Upper lobe of left lung (tissue), 6 donors: ENCODE results near the gene SLC22A3. TPM values are rescaled to one million over a fixed set of nuclear protein-coding genes. Genes with fewer than 3 reads are reported as not detected.

Experiments used
- ATAC-seq, 2 donors: fragments of 200-7000 bp; cut with Tn5 transposase; one replicate each; pipeline ENCODE4 v1.9.1; 2022; ENCODE audit warnings: mild to moderate bottlenecking in 2 of 2, moderate library complexity in 2 of 2; ENCODE audit not compliant: low FRiP score in 2 of 2
- DNase-seq, 2 donors: peaks; one replicate each; pipeline ENCODE4 v3.0.0-alpha.2; 2019 to 2020
- H3K27ac ChIP-seq, 4 donors: fragments of 200-600 bp; sonication (generic); one replicate each; pipeline ENCODE4 v1.5.1; 2016 to 2019
- H3K27me3 ChIP-seq, 4 donors: fragments of 200-600 bp; sonication (generic); one replicate each; pipeline ENCODE4 v1.5.1; 2017 to 2019
- H3K36me3 ChIP-seq, 4 donors: fragments of 200-600 bp; sonication (generic); one replicate each; pipeline ENCODE4 v1.5.1; 2016 to 2019
- H3K4me1 ChIP-seq, 4 donors: fragments of 200-600 bp; sonication (generic); one replicate each; pipeline ENCODE4 v1.5.1; 2018 to 2019
- H3K4me3 ChIP-seq, 4 donors: fragments of 200-600 bp; sonication (generic); one replicate each; pipeline ENCODE4 v1.5.1; 2017 to 2019; ENCODE audit warnings: mild to moderate bottlenecking in 2 of 4, moderate library complexity in 1 of 4
- H3K9me3 ChIP-seq, 4 donors: fragments of 200-600 bp; sonication (generic); one replicate each; pipeline ENCODE4 v1.5.1; 2018 to 2019
- EP300 ChIP-seq, 4 donors: sonication (generic); formaldehyde crosslinking; IDR thresholded peaks; one replicate each; pipeline ENCODE4 v1.5.1; 2017; ENCODE audit warnings: antibody characterized with exemption in 4 of 4, control low read depth in 2 of 4
- POLR2A ChIP-seq, 4 donors: fragments of 450-650 bp; IDR thresholded peaks; one replicate each; pipeline ENCODE4 v1.5.1; 2016 to 2017; ENCODE audit warnings: antibody characterized with exemption in 4 of 4, mild to moderate bottlenecking in 2 of 4
- POLR2AphosphoS5 ChIP-seq, 2 donors: sonication (generic); formaldehyde crosslinking; IDR thresholded peaks; one replicate each; pipeline ENCODE4 v1.5.1; 2017; ENCODE audit warnings: antibody characterized with exemption in 2 of 2
- WGBS, 2 donors: methylation state at CpG; one replicate each; pipeline ENCODE4 v1.1.5; 2017 to 2018; 5-methylcytosine and 5-hydroxymethylcytosine counted together
- total RNA-seq, 6 donors: library from RNA; depleted of rRNA in 4 of 6; stranded (reverse); fragments of >200 nt in 4 of 6; gene quantifications; one replicate each; pipeline versions ENCODE4 v1.1.0 to v1.2.1, GENCODE V29; 2016 to 2021
- TF ChIP-seq, protein P1 (sequence below), 6 experiments: fragments of 450-650 bp in 4 of 6; fragments of 200-600 bp in 2 of 6; sonication (generic) in 2 of 6; IDR thresholded peaks; one replicate each; pipeline ENCODE4 v1.5.1; 2016 to 2019; ENCODE audit warnings: antibody characterized with exemption in 6 of 6
- donor health status: DM: no; HTN: no; CAD: no; lungs with moderate emphysema.
- donor health status: DM: no; HTN: yes; CAD: no; lungs with severe emphysema.

SLC22A3 gene
- total RNA-seq, 6 donors from 2014 or later: 17.7 to 68.1 (median 44.8) TPM

DNA sequence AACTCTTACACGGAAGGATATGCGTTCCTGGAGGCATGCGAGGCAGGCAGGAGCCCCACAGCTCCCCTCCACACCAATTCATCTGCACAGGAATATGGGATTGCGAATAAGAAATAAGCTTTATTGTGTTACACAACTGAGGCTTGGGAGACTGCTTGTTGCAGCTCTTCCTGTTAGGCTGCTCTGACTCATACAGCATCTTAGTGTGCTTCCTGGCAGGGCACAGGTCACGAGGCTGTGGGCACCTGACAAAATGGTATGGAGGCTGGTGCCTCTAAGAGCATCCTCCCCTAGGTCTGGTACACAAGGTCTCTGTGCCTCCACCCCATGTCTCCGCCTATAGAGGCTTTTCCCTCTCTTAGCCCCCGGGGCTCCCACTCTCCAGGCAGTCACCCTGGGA, 6.8 kb downstream of the SLC22A3 start:
- peak overlapping the region in 2 of 4 donors; percentile 56 to 67 for H3K27ac ChIP-seq
- peak; percentile 20 to 60 for ATAC-seq
- TF ChIP-seq POLR2A (IDR thresholded peaks at IDR 0.05): no peak
- peak in 1 of 4 donors; percentile 65 for TF ChIP-seq EP300 (IDR thresholded peaks at IDR 0.05)
- peak in 1 of 2 donors; percentile 27 for TF ChIP-seq POLR2AphosphoS5 (IDR thresholded peaks at IDR 0.05)
- H3K9me3 ChIP-seq: no peaks in the 10 kb centered on the region
- no peaks in the 10 kb centered on the region for H3K36me3 ChIP-seq
- H3K27me3 ChIP-seq: no peaks in the 10 kb centered on the region
- DNase-seq: peak in 1 of 2 donors; percentile 79
- H3K4me1 ChIP-seq: peaks cover 0 to 27% (median 0%) of the 10 kb centered on the region in 4 donors
- WGBS, 2 donors: 60 to 70% methylated on average over 7 of the region's 7 CpGs
- no peak overlapping the region for H3K4me3 ChIP-seq

DNA sequence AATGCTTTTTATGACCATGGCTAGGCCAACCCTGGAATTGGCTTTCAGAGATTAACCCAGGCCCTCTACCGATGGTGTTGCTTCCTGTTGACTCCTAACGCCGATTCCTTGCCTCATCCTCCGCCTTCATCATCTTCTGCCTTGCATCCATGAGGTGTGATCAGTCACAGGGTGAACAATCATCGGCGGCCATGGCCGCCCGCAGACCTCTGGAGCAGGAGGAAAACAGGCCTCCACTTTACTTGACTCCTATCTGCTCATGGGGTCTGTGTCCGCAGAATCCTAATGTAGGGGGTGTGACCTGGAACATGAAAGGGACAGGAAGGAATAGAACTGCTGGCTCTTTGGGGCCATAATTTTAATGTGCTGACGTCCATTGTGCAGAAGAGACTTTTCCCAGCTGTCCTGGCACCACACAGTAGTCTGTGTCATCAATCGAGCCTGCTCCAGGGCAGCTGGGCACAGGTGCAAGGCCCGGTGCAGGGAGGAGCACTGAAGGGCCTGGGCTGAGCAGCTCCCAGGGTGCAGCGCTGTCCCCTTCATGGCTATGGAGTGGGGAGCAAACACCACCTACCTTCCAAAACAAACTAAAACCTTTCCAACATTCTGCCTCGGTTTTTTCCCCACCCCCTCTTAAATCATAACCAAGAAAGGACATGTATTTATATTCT, 8.0 kb downstream of the SLC22A3 start:
- H3K4me1 ChIP-seq: peaks cover 0 to 27% (median 0%) of the 10 kb centered on the region in 4 donors
- H3K9me3 ChIP-seq: no peaks in the 10 kb centered on the region
- DNase-seq (peak; percentile 61 to 88), ATAC-seq (peak; percentile 69 to 89)
- no peaks in the 10 kb centered on the region for H3K27me3 ChIP-seq
- no peak overlapping the region for H3K4me3 ChIP-seq
- H3K36me3 ChIP-seq: no peaks in the 10 kb centered on the region
- TF ChIP-seq, protein P1, sequence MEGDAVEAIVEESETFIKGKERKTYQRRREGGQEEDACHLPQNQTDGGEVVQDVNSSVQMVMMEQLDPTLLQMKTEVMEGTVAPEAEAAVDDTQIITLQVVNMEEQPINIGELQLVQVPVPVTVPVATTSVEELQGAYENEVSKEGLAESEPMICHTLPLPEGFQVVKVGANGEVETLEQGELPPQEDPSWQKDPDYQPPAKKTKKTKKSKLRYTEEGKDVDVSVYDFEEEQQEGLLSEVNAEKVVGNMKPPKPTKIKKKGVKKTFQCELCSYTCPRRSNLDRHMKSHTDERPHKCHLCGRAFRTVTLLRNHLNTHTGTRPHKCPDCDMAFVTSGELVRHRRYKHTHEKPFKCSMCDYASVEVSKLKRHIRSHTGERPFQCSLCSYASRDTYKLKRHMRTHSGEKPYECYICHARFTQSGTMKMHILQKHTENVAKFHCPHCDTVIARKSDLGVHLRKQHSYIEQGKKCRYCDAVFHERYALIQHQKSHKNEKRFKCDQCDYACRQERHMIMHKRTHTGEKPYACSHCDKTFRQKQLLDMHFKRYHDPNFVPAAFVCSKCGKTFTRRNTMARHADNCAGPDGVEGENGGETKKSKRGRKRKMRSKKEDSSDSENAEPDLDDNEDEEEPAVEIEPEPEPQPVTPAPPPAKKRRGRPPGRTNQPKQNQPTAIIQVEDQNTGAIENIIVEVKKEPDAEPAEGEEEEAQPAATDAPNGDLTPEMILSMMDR (IDR thresholded peaks at IDR 0.05): no peak
- TF ChIP-seq EP300 (IDR thresholded peaks at IDR 0.05): no peak
- TF ChIP-seq POLR2A (IDR thresholded peaks at IDR 0.05): peak in 1 of 4 donors; percentile 23
- TF ChIP-seq POLR2AphosphoS5 (IDR thresholded peaks at IDR 0.05): no peak
- WGBS, 2 donors: 66 to 76% methylated on average over 14 of the region's 14 CpGs
- H3K27ac ChIP-seq: peak overlapping the region in 2 of 4 donors; percentile 40 to 67

DNA sequence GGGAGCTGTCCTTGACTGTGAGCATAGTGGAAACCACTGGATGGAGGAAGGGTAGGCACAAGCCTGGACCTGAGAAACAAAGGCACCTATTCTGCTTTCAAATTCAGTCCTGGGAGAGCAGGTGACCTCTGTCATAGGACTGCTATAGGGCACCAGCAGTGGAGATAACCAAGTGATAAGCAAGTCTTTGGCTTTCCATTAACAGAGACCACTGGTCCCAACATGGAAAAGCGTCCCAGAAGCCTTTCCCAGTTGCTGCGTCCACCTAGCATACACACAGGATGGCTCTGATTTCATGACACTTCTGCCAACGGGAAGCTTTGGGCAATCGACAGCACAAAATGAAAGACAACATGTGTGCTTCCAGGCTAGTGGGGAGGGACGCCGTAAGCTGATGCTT, 8.9 kb downstream of the SLC22A3 start:
- H3K36me3 ChIP-seq: no peaks in the 10 kb centered on the region
- DNase-seq (no peak), ATAC-seq (no peak)
- no peak overlapping the region for H3K4me3 ChIP-seq
- H3K27me3 ChIP-seq: no peaks in the 10 kb centered on the region
- TF ChIP-seq EP300 (IDR thresholded peaks at IDR 0.05) (no peak), POLR2AphosphoS5 (IDR thresholded peaks at IDR 0.05) (no peak), POLR2A (IDR thresholded peaks at IDR 0.05) (no peak)
- TF ChIP-seq, protein P1 (IDR thresholded peaks at IDR 0.05): no peak
- no peaks in the 10 kb centered on the region for H3K9me3 ChIP-seq
- peaks cover 0 to 27% (median 0%) of the 10 kb centered on the region in 4 donors for H3K4me1 ChIP-seq
- WGBS, 2 donors: 69 to 81% methylated on average over 6 of the region's 6 CpGs
- H3K27ac ChIP-seq: peak overlapping the region in 2 of 4 donors; percentile 39 to 40

DNA sequence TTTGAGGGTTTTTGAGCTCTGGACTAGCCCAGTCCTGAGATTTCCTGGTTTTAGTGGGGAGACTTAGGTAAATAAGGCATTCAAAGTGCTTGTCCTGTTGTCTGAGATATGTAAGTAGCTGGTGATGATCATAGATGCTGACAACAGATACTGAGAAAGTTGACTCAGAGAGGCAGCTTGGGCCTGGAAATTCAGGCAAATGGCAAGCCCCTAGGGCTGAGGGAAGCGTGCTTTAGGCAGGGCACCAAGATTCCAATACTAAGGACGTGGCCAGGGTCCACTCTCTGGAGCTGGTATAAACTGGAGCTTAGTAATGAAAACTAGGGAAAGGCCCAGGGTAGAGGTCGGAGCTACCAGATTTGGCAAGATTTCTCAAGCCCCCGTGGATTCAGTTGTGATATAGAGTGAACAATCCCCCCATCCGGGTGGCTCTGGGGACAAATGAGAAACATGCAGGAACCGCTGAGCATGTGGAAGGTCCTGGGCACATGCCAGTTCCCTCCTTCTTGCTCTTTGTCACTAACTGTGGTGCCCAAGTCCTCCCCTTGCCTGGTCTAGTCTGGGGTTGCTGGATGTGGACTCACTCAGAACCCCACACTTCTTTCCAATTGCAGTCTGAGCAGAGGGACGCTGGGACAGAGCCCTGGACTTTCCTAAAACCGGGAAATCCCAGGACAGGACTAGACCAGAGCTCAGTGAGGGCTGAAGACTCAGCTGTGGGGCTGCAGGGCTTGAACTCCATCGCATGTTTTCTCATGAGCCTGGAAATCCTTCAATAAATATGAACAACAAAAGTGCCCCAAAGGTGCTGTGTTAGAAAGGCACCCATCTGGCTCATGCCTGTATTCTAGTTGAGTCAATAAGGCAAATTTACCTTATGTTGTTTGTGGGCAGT, 10.3 kb downstream of the SLC22A3 start:
- no peak overlapping the region for H3K4me3 ChIP-seq
- ATAC-seq: no peak
- no peaks in the 10 kb centered on the region for H3K36me3 ChIP-seq
- H3K27me3 ChIP-seq: no peaks in the 10 kb centered on the region
- no peaks in the 10 kb centered on the region for H3K9me3 ChIP-seq
- no peak for DNase-seq
- peaks cover 0 to 27% (median 0%) of the 10 kb centered on the region in 4 donors for H3K4me1 ChIP-seq
- TF ChIP-seq POLR2AphosphoS5 (IDR thresholded peaks at IDR 0.05) (no peak), EP300 (IDR thresholded peaks at IDR 0.05) (no peak), POLR2A (IDR thresholded peaks at IDR 0.05) (no peak)
- TF ChIP-seq, protein P1 (IDR thresholded peaks at IDR 0.05): no peak
- WGBS, 2 donors: 63 to 64% methylated on average over 9 of the region's 9 CpGs
- no peak overlapping the region for H3K27ac ChIP-seq

DNA sequence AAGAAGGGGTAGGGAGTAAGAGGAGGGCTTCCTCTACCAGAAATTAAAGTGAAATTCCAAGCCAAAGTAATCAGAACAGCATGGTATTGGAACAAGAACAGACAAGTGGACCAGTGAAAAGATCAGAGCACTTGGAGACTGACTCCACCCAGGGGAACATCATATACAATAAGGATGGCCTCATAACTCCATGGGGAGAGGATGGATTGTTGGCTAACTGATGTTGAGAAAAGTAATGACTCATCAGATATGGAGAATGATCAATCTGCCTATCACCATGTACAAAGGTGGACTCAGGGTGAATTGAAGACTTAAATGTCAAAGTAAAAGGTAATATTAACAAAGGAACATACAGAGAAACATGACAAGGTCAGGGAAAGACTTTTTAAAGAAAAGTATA, 12.8 kb downstream of the SLC22A3 start:
- ATAC-seq (no peak), DNase-seq (no peak)
- H3K27me3 ChIP-seq: no peaks in the 10 kb centered on the region
- H3K36me3 ChIP-seq: no peaks in the 10 kb centered on the region
- H3K27ac ChIP-seq: no peak overlapping the region
- no peak overlapping the region for H3K4me3 ChIP-seq
- peaks cover 0 to 18% (median 0%) of the 10 kb centered on the region in 4 donors for H3K4me1 ChIP-seq
- H3K9me3 ChIP-seq: no peaks in the 10 kb centered on the region
- TF ChIP-seq POLR2A (IDR thresholded peaks at IDR 0.05) (no peak), EP300 (IDR thresholded peaks at IDR 0.05) (no peak), POLR2AphosphoS5 (IDR thresholded peaks at IDR 0.05) (no peak)
- TF ChIP-seq, protein P1 (IDR thresholded peaks at IDR 0.05): no peak
